Prostate gland (tissue), 2 donors: Measurements from ENCODE around the gene SERPINB3.

ENCODE experiments used
- POLR2A ChIP-seq: fragments of 450-650 bp; IDR thresholded peaks from one replicate; pipeline ENCODE4 v1.6.1; 2016; ENCODE audit warnings: antibody characterized with exemption, mild to moderate bottlenecking
- POLR2AphosphoS5 ChIP-seq: sonication (generic); formaldehyde crosslinking; IDR thresholded peaks from one replicate; pipeline ENCODE4 v1.6.1; 2017; ENCODE audit warnings: antibody characterized with exemption
- TF ChIP-seq, protein P1 (sequence below), 4 experiments: fragments of 200-600 bp in 2 of 4; fragments of 450-650 bp in 2 of 4; sonication (generic) in 2 of 4; IDR thresholded peaks; 1 replicate in 3 of 4; 2 replicates in 1 of 4; pipeline ENCODE4 v1.5.1; 2016 to 2019; ENCODE audit warnings: antibody characterized with exemption in 4 of 4, mild to moderate bottlenecking in 2 of 4, moderate library complexity in 2 of 4

- TF ChIP-seq POLR2AphosphoS5 (no peak), POLR2A (no peak)
- TF ChIP-seq, protein P1, sequence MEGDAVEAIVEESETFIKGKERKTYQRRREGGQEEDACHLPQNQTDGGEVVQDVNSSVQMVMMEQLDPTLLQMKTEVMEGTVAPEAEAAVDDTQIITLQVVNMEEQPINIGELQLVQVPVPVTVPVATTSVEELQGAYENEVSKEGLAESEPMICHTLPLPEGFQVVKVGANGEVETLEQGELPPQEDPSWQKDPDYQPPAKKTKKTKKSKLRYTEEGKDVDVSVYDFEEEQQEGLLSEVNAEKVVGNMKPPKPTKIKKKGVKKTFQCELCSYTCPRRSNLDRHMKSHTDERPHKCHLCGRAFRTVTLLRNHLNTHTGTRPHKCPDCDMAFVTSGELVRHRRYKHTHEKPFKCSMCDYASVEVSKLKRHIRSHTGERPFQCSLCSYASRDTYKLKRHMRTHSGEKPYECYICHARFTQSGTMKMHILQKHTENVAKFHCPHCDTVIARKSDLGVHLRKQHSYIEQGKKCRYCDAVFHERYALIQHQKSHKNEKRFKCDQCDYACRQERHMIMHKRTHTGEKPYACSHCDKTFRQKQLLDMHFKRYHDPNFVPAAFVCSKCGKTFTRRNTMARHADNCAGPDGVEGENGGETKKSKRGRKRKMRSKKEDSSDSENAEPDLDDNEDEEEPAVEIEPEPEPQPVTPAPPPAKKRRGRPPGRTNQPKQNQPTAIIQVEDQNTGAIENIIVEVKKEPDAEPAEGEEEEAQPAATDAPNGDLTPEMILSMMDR (IDR thresholded peaks at IDR 0.05), result no peak
These were observed 24.0 kb downstream of the SERPINB3 start for GRCh38 chr18:63637703-63638102.
